ENCODE data around the gene A2M.

DNA sequence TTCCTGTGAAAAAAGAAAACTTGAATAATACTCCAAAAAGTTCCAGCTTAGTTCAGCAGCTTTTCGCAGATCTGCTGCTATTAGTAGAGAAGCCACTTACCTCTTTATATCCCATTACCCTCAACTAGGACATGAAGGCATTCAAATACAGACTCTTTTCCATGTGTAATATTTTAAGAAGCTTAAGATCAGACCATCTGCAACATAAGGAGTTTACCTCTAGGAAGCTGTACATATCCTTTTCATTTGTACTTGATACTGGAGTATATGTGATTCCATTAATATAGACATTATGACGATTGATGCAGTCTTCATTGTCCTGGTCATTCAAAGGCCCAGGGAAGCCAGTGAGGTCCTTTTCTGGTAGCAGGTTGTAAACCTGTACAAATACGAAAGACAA is 20.4 kb downstream of the A2M start:
- no peak for TF ChIP-seq ZNF311 (CRISPR knock-in tag; IDR thresholded peaks at IDR 0.05)
- TF ChIP-seq BRF1 (IDR thresholded peaks at IDR 0.05; ENCODE audit: borderline replicate concordance, extremely low read depth, insufficient read length): no peak
- no peak for TF ChIP-seq SNRNP70 (optimal IDR thresholded peaks at IDR 0.05; ENCODE audit: low read depth, low read length)
- no peak for TF ChIP-seq JUND (IDR thresholded peaks at IDR 0.05; ENCODE audit: borderline replicate concordance, low read depth, low read length)
- no peak for TF ChIP-seq JUND (tag; IDR thresholded peaks at IDR 0.05; ENCODE audit: borderline replicate concordance, low read depth, low read length)
- TF ChIP-seq, protein P1, sequence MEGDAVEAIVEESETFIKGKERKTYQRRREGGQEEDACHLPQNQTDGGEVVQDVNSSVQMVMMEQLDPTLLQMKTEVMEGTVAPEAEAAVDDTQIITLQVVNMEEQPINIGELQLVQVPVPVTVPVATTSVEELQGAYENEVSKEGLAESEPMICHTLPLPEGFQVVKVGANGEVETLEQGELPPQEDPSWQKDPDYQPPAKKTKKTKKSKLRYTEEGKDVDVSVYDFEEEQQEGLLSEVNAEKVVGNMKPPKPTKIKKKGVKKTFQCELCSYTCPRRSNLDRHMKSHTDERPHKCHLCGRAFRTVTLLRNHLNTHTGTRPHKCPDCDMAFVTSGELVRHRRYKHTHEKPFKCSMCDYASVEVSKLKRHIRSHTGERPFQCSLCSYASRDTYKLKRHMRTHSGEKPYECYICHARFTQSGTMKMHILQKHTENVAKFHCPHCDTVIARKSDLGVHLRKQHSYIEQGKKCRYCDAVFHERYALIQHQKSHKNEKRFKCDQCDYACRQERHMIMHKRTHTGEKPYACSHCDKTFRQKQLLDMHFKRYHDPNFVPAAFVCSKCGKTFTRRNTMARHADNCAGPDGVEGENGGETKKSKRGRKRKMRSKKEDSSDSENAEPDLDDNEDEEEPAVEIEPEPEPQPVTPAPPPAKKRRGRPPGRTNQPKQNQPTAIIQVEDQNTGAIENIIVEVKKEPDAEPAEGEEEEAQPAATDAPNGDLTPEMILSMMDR (IDR thresholded peaks at IDR 0.05 in 2 of 3, conservative IDR thresholded peaks at IDR 0.05 in 1 of 3; ENCODE audit: insufficient read depth in 2 of 3, low read depth in 1 of 3, low read length in 3 of 3): no peak
- no peak for TF ChIP-seq ZNF324 (CRISPR knock-in tag; IDR thresholded peaks at IDR 0.05)
- TF ChIP-seq KAT7 (CRISPR knock-in tag; IDR thresholded peaks at IDR 0.05; ENCODE audit: borderline replicate concordance): no peak
- no peak for TF ChIP-seq POLR2AphosphoS5 (IDR thresholded peaks at IDR 0.05; ENCODE audit: control insufficient read depth, insufficient read depth, low read depth, low read length)
- no peak for TF ChIP-seq EP300 (IDR thresholded peaks at IDR 0.05; ENCODE audit: low read length)
- TF ChIP-seq MED1 (CRISPR knock-in tag; IDR thresholded peaks at IDR 0.05; ENCODE audit: borderline replicate concordance): no peak
- TF ChIP-seq ZFP36 (IDR thresholded peaks at IDR 0.05; ENCODE audit: low read depth, low read length, partially characterized antibody): no peak
- no peak for TF ChIP-seq NFIC (IDR thresholded peaks at IDR 0.05)

All from K562 (cell line).